ENCODE results near the gene EPDR1. TPM values are rescaled to one million over a fixed set of nuclear protein-coding genes. Genes with fewer than 3 reads are reported as not detected.
A peak's percentile ranks its signal among the peaks of the same experiment; 100 is the strongest.

EPDR1 gene
- 5.9 TPM for polyA plus RNA-seq (2013, experiment 1 of 2)
- polyA plus RNA-seq (2013, experiment 2 of 2), result 6.6 TPM

DNA sequence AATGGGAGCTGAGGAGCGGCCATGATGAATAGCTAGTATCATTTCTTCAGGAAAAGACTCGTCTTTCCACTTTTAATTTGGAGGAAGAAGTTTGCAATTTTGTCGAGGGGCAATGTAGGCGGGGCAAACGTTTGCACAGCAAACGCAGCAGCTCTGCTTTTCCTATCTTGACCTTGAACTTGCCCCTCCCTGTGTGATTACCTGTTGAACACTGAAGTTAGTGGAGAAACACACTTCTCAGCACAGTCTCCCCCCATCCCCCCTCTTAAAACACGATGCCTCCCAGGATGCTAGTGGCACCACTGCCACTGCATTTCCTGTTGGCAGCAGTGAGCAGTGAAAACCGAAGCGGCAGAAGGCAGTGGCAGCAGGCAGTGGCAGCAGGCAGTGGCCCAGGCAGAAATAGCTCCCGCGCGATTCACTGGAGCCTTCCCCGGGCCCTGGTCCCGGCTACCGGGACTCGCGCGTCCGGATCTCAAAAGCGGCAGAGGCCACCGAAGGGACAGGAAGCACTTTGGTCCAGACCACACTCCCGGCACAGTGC is at the start of gene EPDR1:
Gene EPDR1, plus strand, starts transcription at position 336 of the 544 bp plus-strand sequence. CDS start 300 bp downstream, outside the sequence.
- Histone ChIP-seq H3K9me3 (ENCODE audit: control insufficient read depth, low read length) (no peaks in the 10 kb centered on the region), H3K4me1 (ENCODE audit: control insufficient read depth, insufficient read depth, low read depth, low read length) (peaks cover 12% of the 10 kb centered on the region), H3K14ac (ENCODE audit: low read length in 2 of 2) (peak within 1 kb of the TSS in 1 of 2 experiments; percentile 45), H3K23ac (ENCODE audit: low read length in 2 of 2) (peak within 1 kb of the TSS in 1 of 2 experiments; percentile 14), H4K8ac (ENCODE audit: low read length) (peak within 1 kb of the TSS; percentile 89), H3K18ac (ENCODE audit: low read depth in 1 of 2, low read length in 2 of 2) (peak within 1 kb of the TSS in 1 of 2 experiments; percentile 34), H3K9ac (ENCODE audit: low read length) (peak within 1 kb of the TSS; percentile 91), H3K79me1 (replicated peaks; ENCODE audit: low read length, poor library complexity, severe bottlenecking) (peaks cover 13% of the 10 kb centered on the region), H2BK5ac (ENCODE audit: low read depth, low read length, poor library complexity, severe bottlenecking) (no peak within 1 kb of the TSS), H3K27ac (ENCODE audit: low read length, poor library complexity, severe bottlenecking) (peak within 1 kb of the TSS; percentile 11), H4K91ac (ENCODE audit: low read length) (peak within 1 kb of the TSS; percentile 41), H2AK5ac (ENCODE audit: low read length, severe bottlenecking) (no peak within 1 kb of the TSS), H2BK15ac (ENCODE audit: low read depth, poor library complexity, severe bottlenecking) (peak within 1 kb of the TSS; percentile 36), H2BK120ac (ENCODE audit: low read depth, low read length) (peak within 1 kb of the TSS; percentile 38), H3K36me3 (ENCODE audit: control insufficient read depth in 1 of 2, insufficient read depth in 2 of 2, low read depth in 1 of 2, low read length in 2 of 2) (no peaks in the 10 kb centered on the region), H3K4me3 (ENCODE audit: insufficient read depth in 1 of 2, low read depth in 1 of 2, low read length in 2 of 2) (peak within 1 kb of the TSS; percentile 79 to 87), H2AFZ (ENCODE audit: low read depth, low read length) (peak within 1 kb of the TSS; percentile 80), H2BK12ac (ENCODE audit: low read length in 2 of 2) (peak within 1 kb of the TSS in 1 of 2 experiments; percentile 11), H3K4me2 (ENCODE audit: low read length, poor library complexity, severe bottlenecking) (peak within 1 kb of the TSS; percentile 97), H3K27me3 (ENCODE audit: control insufficient read depth in 1 of 2, insufficient read depth in 1 of 2, low read length in 2 of 2) (peaks cover 0 to 19% of the 10 kb centered on the region in 2 experiments), H3K4ac (ENCODE audit: low read depth in 1 of 2, low read length in 2 of 2) (no peak within 1 kb of the TSS)
- 13% methylated on average over 22 of the region's 22 CpGs for WGBS
- DNase-seq, result peak; percentile 34

DNA sequence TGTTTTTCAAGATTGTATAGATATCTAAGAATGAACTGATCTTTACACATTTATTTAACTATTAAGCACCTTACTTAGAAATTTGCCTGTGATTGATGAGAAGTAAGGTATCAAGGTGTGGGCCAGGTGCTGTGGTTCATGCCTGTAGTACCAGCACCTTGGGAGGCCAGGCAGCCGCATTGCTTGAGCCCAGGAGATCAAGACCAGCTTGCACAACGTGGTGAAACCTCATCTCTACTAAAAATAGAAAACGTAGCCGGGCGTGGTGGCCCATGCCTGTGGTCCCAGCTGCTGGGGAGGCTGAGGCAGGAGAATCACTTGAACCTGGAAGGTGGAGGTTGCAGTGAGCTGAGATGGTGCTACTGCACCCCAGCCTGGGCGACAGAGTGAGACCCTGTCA is 38.4 kb upstream of the EPDR1 start:
- Histone ChIP-seq H3K9ac (ENCODE audit: low read length) (no peak overlapping the region), H3K18ac (ENCODE audit: low read depth in 1 of 2, low read length in 2 of 2) (no peak overlapping the region), H2AFZ (ENCODE audit: low read depth, low read length) (no peak overlapping the region), H2AK5ac (ENCODE audit: low read length, severe bottlenecking) (no peak overlapping the region), H3K9me3 (ENCODE audit: control insufficient read depth, low read length) (no peaks in the 10 kb centered on the region), H3K4me2 (ENCODE audit: low read length, poor library complexity, severe bottlenecking) (no peak overlapping the region), H3K36me3 (ENCODE audit: control insufficient read depth in 1 of 2, insufficient read depth in 2 of 2, low read depth in 1 of 2, low read length in 2 of 2) (no peaks in the 10 kb centered on the region), H2BK5ac (ENCODE audit: low read depth, low read length, poor library complexity, severe bottlenecking) (no peak overlapping the region), H4K8ac (ENCODE audit: low read length) (no peak overlapping the region), H3K4me3 (ENCODE audit: insufficient read depth in 1 of 2, low read depth in 1 of 2, low read length in 2 of 2) (no peak overlapping the region), H3K79me1 (replicated peaks; ENCODE audit: low read length, poor library complexity, severe bottlenecking) (no peaks in the 10 kb centered on the region), H2BK12ac (ENCODE audit: low read length in 2 of 2) (no peak overlapping the region), H4K91ac (ENCODE audit: low read length) (no peak overlapping the region), H3K23ac (ENCODE audit: low read length in 2 of 2) (no peak overlapping the region), H2BK120ac (ENCODE audit: low read depth, low read length) (no peak overlapping the region), H3K27me3 (ENCODE audit: control insufficient read depth in 1 of 2, insufficient read depth in 1 of 2, low read length in 2 of 2) (no peaks in the 10 kb centered on the region), H3K27ac (ENCODE audit: low read length, poor library complexity, severe bottlenecking) (no peak overlapping the region), H2BK15ac (ENCODE audit: low read depth, poor library complexity, severe bottlenecking) (no peak overlapping the region), H3K4me1 (ENCODE audit: control insufficient read depth, insufficient read depth, low read depth, low read length) (no peaks in the 10 kb centered on the region), H3K14ac (ENCODE audit: low read length in 2 of 2) (no peak overlapping the region), H3K4ac (ENCODE audit: low read depth in 1 of 2, low read length in 2 of 2) (no peak overlapping the region)
- 82% methylated on average over 5 of the region's 6 CpGs for WGBS
- no peak for DNase-seq

DNA sequence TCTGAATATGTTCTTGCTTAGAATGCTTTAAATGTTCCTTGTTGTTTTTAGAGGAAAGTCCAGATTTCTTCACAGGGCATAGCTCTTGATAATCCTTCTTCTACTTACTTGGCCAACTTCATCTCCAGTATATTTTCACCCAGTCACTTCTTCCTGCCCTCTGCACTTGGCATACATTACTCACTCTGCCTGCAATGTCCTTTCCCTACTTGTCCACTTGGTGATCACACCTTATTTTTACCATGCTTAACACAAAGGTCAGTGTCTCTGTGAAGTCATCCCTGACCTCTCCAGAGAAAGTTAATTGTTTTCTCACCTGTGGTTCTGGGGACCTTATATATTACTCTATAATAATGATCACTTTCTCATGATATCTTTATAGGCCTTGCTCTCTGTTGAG is 27.1 kb upstream of the EPDR1 start:
- Histone ChIP-seq H4K8ac (ENCODE audit: low read length) (no peak overlapping the region), H2BK15ac (ENCODE audit: low read depth, poor library complexity, severe bottlenecking) (no peak overlapping the region), H3K23ac (ENCODE audit: low read length in 2 of 2) (no peak overlapping the region), H3K4ac (ENCODE audit: low read depth in 1 of 2, low read length in 2 of 2) (no peak overlapping the region), H3K27me3 (ENCODE audit: control insufficient read depth in 1 of 2, insufficient read depth in 1 of 2, low read length in 2 of 2) (no peaks in the 10 kb centered on the region), H2BK5ac (ENCODE audit: low read depth, low read length, poor library complexity, severe bottlenecking) (no peak overlapping the region), H3K4me2 (ENCODE audit: low read length, poor library complexity, severe bottlenecking) (no peak overlapping the region), H2AK5ac (ENCODE audit: low read length, severe bottlenecking) (no peak overlapping the region), H3K4me1 (ENCODE audit: control insufficient read depth, insufficient read depth, low read depth, low read length) (peaks cover 2% of the 10 kb centered on the region), H3K18ac (ENCODE audit: low read depth in 1 of 2, low read length in 2 of 2) (no peak overlapping the region), H4K91ac (ENCODE audit: low read length) (no peak overlapping the region), H2AFZ (ENCODE audit: low read depth, low read length) (no peak overlapping the region), H3K4me3 (ENCODE audit: insufficient read depth in 1 of 2, low read depth in 1 of 2, low read length in 2 of 2) (no peak overlapping the region), H3K27ac (ENCODE audit: low read length, poor library complexity, severe bottlenecking) (no peak overlapping the region), H2BK12ac (ENCODE audit: low read length in 2 of 2) (no peak overlapping the region), H3K9me3 (ENCODE audit: control insufficient read depth, low read length) (no peaks in the 10 kb centered on the region), H3K9ac (ENCODE audit: low read length) (no peak overlapping the region), H2BK120ac (ENCODE audit: low read depth, low read length) (no peak overlapping the region), H3K79me1 (replicated peaks; ENCODE audit: low read length, poor library complexity, severe bottlenecking) (no peaks in the 10 kb centered on the region), H3K14ac (ENCODE audit: low read length in 2 of 2) (no peak overlapping the region), H3K36me3 (ENCODE audit: control insufficient read depth in 1 of 2, insufficient read depth in 2 of 2, low read depth in 1 of 2, low read length in 2 of 2) (no peaks in the 10 kb centered on the region)
- DNase-seq, result no peak

DNA sequence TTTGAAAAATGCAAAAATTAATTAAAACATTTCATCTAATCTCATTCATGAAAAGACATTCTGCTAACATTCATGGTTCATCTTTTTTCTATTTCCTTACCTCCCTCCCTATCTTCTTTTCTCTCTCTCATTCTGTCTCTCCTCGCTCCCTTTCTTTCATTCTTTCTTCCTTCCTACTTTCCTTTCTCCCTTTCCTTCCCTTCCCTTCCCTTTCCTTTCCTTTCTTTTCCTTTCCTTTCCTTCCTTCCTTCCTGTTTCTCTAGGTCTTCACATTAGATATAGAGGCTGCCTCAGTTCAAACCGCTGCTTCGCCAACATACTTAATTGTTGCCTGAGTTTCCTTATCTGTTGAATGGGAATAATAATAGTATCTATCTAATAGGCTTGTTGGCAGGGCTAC is 25.8 kb upstream of the EPDR1 start:
- no peak for DNase-seq
- H3K36me3 ChIP-seq (ENCODE audit: control insufficient read depth in 1 of 2, insufficient read depth in 2 of 2, low read depth in 1 of 2, low read length in 2 of 2), result no peaks in the 10 kb centered on the region
- no peak overlapping the region for H3K4me3 ChIP-seq (ENCODE audit: insufficient read depth in 1 of 2, low read depth in 1 of 2, low read length in 2 of 2)
- H3K18ac ChIP-seq (ENCODE audit: low read depth in 1 of 2, low read length in 2 of 2), result no peak overlapping the region
- no peak overlapping the region for H4K91ac ChIP-seq (ENCODE audit: low read length)
- H3K27me3 ChIP-seq (ENCODE audit: control insufficient read depth in 1 of 2, insufficient read depth in 1 of 2, low read length in 2 of 2), result no peaks in the 10 kb centered on the region
- H4K8ac ChIP-seq (ENCODE audit: low read length), result no peak overlapping the region
- no peaks in the 10 kb centered on the region for H3K79me1 ChIP-seq (replicated peaks; ENCODE audit: low read length, poor library complexity, severe bottlenecking)
- H2AK5ac ChIP-seq (ENCODE audit: low read length, severe bottlenecking), result no peak overlapping the region
- no peak overlapping the region for H3K23ac ChIP-seq (ENCODE audit: low read length in 2 of 2)
- H2AFZ ChIP-seq (ENCODE audit: low read depth, low read length), result no peak overlapping the region
- no peak overlapping the region for H2BK120ac ChIP-seq (ENCODE audit: low read depth, low read length)
- no peak overlapping the region for H2BK12ac ChIP-seq (ENCODE audit: low read length in 2 of 2)
- no peak overlapping the region for H2BK5ac ChIP-seq (ENCODE audit: low read depth, low read length, poor library complexity, severe bottlenecking)
- no peak overlapping the region for H2BK15ac ChIP-seq (ENCODE audit: low read depth, poor library complexity, severe bottlenecking)
- no peaks in the 10 kb centered on the region for H3K9me3 ChIP-seq (ENCODE audit: control insufficient read depth, low read length)
- H3K4me2 ChIP-seq (ENCODE audit: low read length, poor library complexity, severe bottlenecking), result no peak overlapping the region
- H3K27ac ChIP-seq (ENCODE audit: low read length, poor library complexity, severe bottlenecking), result no peak overlapping the region
- H3K4ac ChIP-seq (ENCODE audit: low read depth in 1 of 2, low read length in 2 of 2), result no peak overlapping the region
- H3K4me1 ChIP-seq (ENCODE audit: control insufficient read depth, insufficient read depth, low read depth, low read length), result peaks cover 2% of the 10 kb centered on the region
- no peak overlapping the region for H3K9ac ChIP-seq (ENCODE audit: low read length)
- no peak overlapping the region for H3K14ac ChIP-seq (ENCODE audit: low read length in 2 of 2)
- WGBS, result 64% methylated on average over 1 of the region's 3 CpGs
